Measurements from ENCODE around the gene PTTG1IP2.
"Not testable (repeated sequence)": the region's sequence is repeated elsewhere in the genome, so short reads cannot be mapped to it uniquely, and the experiment has no call there.

Gene PTTG1IP2

DNA sequence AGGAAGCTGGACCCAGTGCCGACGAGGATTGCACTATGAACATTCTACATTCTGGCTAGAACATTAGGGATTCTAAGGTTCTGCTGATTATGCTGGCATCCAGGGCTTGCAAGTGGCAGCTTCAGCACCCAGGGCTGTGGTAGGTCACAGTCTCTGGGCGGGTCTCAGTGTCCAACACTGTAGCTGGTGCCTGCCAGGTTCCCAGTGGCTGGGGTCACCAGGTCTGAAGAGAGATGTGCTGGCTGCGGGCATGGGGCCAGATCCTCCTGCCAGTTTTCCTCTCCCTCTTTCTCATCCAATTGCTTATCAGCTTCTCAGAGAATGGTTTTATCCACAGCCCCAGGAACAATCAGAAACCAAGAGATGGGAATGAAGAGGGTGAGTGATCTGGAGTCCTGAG lies at the start of gene PTTG1IP2:
Gene PTTG1IP2, plus strand, starts transcription at position 86 of the 400 bp plus-strand sequence. Its CDS starts 148 bp downstream, at position 234.
- DNase-seq: no peak

- no peak for DNase-seq
Measured at GRCh38 chr7:90421651-90422050, 47.8 kb upstream of the PTTG1IP2 start.

- no peak for DNase-seq
Measured at GRCh38 chr7:90424720-90425119, 44.7 kb upstream of the PTTG1IP2 start.

- no peak for DNase-seq
Measured at GRCh38 chr7:90425376-90425775, 44.1 kb upstream of the PTTG1IP2 start.

DNA sequence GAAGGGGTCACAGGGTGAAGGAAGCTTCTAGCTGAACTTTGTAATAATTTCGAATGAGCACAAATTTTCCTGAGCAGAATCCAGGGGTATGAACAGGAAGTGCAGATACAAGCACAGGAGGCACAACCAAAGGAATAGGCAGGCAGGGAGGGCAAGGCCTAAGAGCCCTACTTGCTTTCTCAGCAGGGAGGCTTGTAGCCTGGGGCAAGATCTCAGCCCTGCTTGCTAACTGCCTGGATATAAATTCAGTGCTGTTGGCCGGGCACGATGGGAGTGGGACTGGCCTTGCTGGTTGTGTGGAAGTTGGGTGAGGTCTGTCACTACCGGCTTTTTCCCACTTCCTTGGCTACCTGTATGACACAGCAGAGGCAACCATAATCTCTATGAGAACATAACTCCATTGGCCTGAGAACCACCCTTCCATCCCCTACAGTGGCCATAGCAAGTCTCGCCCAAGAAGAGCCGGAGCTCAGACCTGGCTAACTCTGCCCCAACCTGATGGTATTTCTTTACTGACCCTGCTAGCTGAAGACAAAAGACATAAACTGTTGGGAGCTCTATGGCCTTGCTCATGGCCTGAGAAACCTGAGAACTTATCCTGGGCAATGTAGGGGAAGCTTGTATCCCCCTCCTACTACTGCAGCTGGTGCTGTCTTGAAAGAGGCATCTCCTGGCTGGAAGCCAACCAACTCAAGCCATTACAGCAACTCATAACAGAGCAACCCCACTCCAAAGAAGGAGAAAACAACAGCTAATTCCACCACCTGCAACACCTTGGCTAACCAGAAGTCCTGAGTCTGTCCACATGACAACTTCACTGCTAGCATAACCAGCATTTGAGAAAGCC lies 38.6 kb upstream of the PTTG1IP2 start:
- DNase-seq: no peak

DNA sequence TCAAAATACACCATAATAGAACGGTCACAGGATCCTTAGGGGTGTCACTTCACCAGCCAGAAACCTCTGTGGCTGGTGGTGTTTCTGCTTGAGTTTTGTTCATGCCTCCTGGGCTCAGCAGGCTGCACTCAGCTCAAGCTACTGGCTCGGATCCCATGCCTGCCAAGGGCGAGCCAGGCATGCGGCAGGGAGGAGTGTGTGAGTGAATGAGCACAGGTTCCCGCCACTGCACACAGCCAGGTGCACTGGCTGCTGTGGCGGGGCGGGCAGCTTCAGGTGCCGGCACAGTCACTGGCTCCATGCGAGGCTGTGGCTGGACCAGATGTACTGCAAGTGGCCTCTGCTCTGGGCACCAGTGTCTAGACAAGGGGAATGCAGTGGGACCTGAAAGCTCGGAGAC lies 36.7 kb upstream of the PTTG1IP2 start:
- DNase-seq: no peak

DNA sequence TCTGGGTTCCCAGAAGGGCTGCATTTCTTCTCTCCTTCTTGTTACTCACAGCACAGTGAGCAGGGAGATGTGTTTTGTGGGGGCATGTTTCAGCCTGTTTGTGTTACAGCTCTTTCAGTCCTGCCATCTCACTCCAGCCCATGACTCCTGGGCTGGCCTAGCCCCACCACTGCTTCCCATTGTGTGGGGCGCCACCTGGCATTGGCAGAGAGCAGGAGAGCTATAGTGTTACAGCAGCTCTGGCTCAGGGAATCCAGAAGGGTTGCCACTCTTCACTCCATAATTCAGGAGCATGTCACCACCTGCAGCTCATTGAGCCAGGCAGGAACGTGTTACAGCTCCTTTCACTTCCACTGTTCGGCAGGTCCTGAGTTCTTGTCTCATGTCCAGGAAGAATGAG lies 36.2 kb upstream of the PTTG1IP2 start:
- DNase-seq: no peak

- DNase-seq: no peak
Measured at GRCh38 chr7:90445633-90446032, 23.8 kb upstream of the PTTG1IP2 start.

DNA sequence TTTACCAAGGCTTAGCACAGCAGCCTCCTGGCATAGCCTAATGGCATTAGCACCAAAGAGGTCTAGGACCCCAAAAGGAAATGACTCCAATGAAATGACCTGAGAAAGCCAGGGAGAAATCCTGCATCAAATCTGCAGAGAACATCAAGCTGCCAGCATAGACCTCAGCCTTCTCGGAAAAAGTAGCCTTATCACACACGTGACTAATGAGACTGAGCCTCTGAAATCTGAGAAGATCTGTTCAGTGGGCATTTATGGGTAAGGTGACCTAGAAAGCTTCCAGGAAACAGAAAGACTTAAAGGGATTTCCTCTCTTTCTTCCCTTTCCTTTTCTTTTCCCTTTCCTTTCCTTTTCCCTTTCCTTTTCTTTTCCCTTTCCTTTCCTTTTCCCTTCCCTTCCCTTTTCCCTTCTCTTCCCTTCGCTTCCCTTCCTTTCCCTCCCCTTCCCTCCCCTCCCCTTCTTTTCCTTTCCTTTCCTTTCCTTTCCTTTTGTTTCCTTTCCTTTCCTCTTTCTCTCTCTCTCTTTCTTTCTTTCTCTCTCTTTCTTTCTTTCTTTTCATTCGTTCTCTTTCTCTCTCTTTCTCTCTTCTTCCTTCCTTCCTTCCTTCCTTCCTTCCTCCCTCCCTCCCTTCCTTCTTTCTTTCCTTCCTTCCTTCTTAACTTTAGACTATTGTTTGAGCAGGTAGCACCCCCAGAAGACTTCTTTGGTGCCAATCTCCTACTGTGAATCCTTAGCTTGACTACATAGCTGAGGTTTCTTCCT lies 23.1 kb upstream of the PTTG1IP2 start:
- no peak for DNase-seq

GRCh38 chr7:90453259-90453891 lies 16.1 kb upstream of the PTTG1IP2 start:
- no peak for DNase-seq

- DNase-seq: no peak
Measured at GRCh38 chr7:90453931-90454330, 15.5 kb upstream of the PTTG1IP2 start.

DNA sequence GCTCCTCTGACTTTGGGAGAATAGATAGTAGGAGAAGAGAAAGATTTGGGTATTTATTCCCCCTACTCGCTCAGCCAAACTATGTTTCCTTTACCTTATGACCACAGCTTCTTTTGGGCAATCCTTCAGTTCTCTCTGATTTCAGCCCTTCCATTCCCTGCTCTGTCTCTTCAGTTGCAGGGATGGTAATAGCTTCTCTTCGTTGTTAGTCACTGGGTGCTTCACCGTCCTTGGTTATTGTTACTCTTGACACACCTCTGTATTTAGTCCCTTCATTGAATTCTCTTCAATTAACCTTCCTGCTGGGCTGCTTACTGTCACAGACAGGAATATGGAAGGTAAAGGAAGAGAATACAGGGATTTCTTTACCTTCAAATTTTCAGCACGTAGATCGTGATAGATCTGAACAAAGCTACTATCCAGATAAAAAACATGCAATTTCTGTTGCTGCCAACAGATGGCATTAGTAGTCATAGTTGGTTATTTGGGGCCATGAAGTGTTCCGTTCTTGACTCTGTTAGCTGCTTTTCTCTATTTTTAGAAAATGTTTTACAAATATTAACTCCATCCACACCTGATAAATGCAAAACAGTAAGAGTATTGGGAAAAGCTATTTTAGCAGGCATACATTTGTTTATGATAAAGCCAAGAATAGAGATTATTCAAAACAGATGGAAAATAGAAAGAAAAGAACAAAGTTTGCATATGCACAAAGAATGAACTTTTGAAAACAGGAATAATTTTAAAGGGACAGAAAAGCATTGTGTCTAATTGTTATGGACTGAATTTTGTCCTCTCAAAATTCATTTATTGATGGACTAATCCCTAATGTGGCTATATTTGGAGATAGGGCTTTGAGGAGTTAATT lies 14.0 kb upstream of the PTTG1IP2 start:
- peak; percentile 65 for DNase-seq

- DNase-seq: no peak
Measured at GRCh38 chr7:90458104-90458503, 11.3 kb upstream of the PTTG1IP2 start.

DNA sequence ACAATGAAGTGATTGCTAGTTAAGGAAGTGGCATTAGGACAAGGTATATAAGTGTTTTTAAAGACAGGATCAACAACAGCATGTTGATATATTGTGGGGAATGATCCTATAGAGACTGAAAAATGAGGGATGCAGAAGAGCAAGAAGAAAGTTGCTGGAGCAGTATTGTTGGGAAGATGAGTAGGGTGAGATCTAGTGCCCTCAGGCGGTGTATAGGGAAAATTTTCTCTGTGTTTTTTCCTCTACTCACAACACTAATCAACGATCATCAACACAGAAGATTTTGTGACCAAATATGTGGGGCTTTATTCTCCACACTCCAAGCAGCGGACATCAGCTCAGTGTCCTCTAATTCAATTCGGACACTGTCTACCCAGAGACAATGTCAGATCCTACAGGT lies 9.6 kb upstream of the PTTG1IP2 start:
- DNase-seq: no peak

DNA sequence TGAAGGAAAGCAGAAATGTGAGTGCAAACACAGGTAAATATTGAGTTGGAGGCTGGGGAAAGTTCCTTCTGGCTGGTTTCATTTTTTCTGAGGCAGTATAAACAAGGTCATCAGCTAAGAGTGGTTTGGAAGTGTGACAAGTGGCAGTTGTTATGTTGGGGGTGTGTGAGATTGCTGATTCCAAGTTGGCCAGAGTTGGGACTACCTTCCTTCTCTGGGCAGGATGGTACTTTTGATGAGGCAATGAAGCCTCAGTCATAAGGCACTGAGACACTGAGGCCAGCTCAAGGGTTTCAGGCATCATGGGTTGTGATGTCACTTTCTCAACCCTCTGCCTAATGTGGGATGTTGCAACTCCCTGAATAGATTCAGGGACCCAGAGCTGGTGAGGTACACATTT lies 8.2 kb upstream of the PTTG1IP2 start:
- no peak for DNase-seq

GRCh38 chr7:90463151-90463628 lies 6.2 kb upstream of the PTTG1IP2 start:
- not testable (repeated sequence) for DNase-seq

GRCh38 chr7:90465816-90466215 lies 3.6 kb upstream of the PTTG1IP2 start:
- no peak for DNase-seq

- no peak for DNase-seq
Measured at GRCh38 chr7:90472805-90473540, 3.5 kb downstream of the PTTG1IP2 start.

DNA sequence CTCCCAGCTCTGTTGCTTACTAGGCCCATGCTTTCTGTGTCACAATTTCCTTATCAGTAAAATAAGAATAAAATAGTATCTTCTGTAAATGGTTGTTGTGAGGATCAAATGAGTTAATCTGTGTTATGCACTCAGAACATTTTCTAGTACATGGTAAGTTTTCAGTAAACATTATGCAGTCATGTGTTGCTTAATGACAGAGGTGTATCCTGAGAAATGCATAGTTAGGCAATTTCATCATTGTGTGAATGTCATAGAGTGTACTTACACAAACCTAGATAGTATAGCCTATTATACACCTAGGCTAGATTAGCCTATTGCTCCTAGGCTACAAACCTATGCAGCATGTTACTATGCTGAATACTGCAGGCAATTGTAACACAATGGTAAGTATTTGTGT lies 4.4 kb downstream of the PTTG1IP2 start:
- no peak for DNase-seq

DNA sequence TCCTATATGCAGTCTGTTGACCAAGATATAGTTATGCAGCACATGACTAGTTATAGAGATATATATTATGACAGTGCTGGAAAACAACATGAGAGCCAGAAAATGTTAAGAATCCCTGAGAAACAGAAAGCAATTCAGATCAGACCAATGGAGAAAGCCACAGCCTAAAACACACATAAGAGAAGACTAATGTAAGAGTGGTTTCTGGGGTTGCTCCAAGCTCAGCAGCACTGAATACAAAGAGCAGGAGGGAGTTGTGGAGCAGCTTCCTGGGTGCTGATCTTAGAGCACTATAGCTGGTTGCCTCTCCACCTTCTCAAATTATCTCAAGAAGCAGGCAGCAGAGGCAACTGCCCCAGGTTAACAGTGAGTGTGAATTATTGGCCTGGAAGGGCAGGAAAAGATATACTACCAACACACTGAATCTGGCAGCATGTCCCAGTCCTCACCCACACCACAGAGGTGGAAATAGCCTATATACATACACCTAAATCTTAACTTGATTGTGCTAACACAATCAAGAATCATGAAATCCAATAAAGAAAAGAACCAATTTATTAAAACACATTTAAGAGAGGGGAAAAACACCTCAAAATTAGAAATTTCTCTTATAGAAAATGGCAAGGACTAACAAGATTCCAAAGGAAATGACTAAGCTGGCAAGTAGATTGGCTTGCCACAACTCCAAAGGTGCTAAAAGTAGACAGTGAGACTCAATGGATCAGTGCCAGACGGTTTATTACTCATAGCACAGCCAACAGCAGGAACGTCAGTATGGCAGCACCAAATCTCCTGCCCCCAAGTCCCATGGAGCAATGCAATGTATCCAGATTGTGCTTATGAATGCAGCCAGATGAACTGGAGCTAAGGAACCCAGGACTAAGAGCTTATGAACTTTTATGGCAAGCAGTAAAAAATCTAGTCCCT lies 5.1 kb downstream of the PTTG1IP2 start:
- DNase-seq: no peak

DNA sequence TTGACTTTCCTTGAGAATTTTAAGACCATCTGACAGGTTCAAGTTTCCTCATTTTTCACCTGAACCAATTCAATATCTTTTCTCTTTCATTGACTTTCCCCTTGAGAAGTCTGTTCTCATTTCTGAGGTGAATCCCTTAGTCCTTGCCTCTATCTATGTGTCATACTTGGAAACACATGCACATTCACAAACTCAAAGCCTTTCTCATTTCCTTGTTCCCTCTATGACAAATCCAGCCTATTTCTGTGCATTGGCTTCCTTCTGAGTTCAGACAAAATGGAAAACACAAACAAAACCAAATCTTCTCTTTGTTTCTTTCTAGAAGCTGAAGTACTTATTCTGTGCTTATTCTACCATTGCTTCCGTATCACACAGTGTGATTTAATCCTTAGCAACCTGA lies 13.8 kb downstream of the PTTG1IP2 start:
- no peak for DNase-seq

All from NCI-H748 treated with DMSO at 0.1 percent for 48 hours (cell line).